Bronchial epithelial cell (primary cell): ENCODE measurements around the gene STAM2. TPM values are rescaled to one million over a fixed set of nuclear protein-coding genes. Genes with fewer than 3 reads are reported as not detected.
A peak's percentile ranks its signal among the peaks of the same experiment; 100 is the strongest.

Experiments
- DNase-seq: peaks from one replicate; pipeline ENCODE4 v3.0.0-alpha.2; 2010; ENCODE audit warnings: low read depth
- FAIRE-seq: peaks from 2 replicates; lab custom pipeline; 2011; peaks lifted over from hg19 to GRCh38; lab: Jason Lieb, UNC
- H3K27me3 ChIP-seq: 2 replicates; pipeline ENCODE4 v1.5.1; 2011; ENCODE audit warnings: low read length; ENCODE audit not compliant: control insufficient read depth, insufficient read depth
- H3K36me3 ChIP-seq: 2 replicates; pipeline ENCODE4 v1.5.1; 2011; ENCODE audit warnings: low read length; ENCODE audit not compliant: control insufficient read depth, insufficient read depth
- H3K4me3 ChIP-seq: 2 replicates; pipeline ENCODE4 v1.5.1; 2011; ENCODE audit warnings: mild to moderate bottlenecking, low read depth, low read length, control low read depth
- total RNA-seq: library from RNA; depleted of rRNA; stranded (reverse); fragments of >200 nt; gene quantifications from 2 replicates; pipeline ENCODE4 v1.2.1, GENCODE V29; 2014
- TF ChIP-seq, protein P1 (sequence below): IDR thresholded peaks from 2 replicates; pipeline ENCODE4 v1.5.1; 2011; ENCODE audit warnings: mild to moderate bottlenecking, moderate library complexity, low read length, control low read depth, inconsistent platforms; ENCODE audit not compliant: insufficient read depth, severe bottlenecking

STAM2 gene
- total RNA-seq, 1 donor from 2014 or later, result 32.1 TPM

GRCh38 chr2:152084076-152084475 lies 91.5 kb downstream of the STAM2 start:
- Histone ChIP-seq H3K27me3 (no peaks in the 10 kb centered on the region), H3K36me3 (no peaks in the 10 kb centered on the region), H3K4me3 (no peak overlapping the region)
- DNase-seq (no peak), FAIRE-seq (peak; percentile 40)
- TF ChIP-seq, protein P1, sequence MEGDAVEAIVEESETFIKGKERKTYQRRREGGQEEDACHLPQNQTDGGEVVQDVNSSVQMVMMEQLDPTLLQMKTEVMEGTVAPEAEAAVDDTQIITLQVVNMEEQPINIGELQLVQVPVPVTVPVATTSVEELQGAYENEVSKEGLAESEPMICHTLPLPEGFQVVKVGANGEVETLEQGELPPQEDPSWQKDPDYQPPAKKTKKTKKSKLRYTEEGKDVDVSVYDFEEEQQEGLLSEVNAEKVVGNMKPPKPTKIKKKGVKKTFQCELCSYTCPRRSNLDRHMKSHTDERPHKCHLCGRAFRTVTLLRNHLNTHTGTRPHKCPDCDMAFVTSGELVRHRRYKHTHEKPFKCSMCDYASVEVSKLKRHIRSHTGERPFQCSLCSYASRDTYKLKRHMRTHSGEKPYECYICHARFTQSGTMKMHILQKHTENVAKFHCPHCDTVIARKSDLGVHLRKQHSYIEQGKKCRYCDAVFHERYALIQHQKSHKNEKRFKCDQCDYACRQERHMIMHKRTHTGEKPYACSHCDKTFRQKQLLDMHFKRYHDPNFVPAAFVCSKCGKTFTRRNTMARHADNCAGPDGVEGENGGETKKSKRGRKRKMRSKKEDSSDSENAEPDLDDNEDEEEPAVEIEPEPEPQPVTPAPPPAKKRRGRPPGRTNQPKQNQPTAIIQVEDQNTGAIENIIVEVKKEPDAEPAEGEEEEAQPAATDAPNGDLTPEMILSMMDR, result no peak

- TF ChIP-seq, protein P1, result no peak
- Histone ChIP-seq H3K4me3 (no peak overlapping the region), H3K27me3 (no peaks in the 10 kb centered on the region), H3K36me3 (no peaks in the 10 kb centered on the region)
- FAIRE-seq, result no peak
- no peak for DNase-seq
Observed at GRCh38 chr2:152083202-152083875, 92.2 kb downstream of the STAM2 start.

GRCh38 chr2:152078662-152079061 lies 96.9 kb downstream of the STAM2 start:
- Histone ChIP-seq H3K4me3 (no peak overlapping the region), H3K27me3 (no peaks in the 10 kb centered on the region), H3K36me3 (no peaks in the 10 kb centered on the region)
- no peak for FAIRE-seq
- DNase-seq, result no peak
- TF ChIP-seq, protein P1, result no peak

DNA sequence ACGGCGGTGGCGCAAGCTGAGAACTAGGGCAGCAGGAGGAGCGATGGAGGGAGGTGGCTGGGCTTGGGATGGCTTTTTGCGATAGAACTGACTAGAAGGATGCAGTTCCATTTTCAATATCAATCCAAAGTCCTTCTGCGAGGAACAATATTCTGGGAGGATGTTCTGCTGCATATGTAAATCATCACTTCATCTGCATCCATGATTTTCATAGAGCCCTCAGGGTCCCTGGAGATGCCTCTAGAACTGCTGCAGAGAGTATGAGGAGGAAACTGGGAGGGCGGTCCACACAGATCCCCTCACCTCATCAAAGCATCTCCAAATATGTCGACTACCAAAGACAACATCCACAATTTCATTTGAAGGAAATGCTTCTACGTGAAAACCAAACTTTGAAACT lies 97.5 kb downstream of the STAM2 start:
- TF ChIP-seq, protein P1, result no peak
- DNase-seq, result no peak
- Histone ChIP-seq H3K4me3 (no peak overlapping the region), H3K36me3 (no peaks in the 10 kb centered on the region), H3K27me3 (no peaks in the 10 kb centered on the region)
- FAIRE-seq, result no peak

DNA sequence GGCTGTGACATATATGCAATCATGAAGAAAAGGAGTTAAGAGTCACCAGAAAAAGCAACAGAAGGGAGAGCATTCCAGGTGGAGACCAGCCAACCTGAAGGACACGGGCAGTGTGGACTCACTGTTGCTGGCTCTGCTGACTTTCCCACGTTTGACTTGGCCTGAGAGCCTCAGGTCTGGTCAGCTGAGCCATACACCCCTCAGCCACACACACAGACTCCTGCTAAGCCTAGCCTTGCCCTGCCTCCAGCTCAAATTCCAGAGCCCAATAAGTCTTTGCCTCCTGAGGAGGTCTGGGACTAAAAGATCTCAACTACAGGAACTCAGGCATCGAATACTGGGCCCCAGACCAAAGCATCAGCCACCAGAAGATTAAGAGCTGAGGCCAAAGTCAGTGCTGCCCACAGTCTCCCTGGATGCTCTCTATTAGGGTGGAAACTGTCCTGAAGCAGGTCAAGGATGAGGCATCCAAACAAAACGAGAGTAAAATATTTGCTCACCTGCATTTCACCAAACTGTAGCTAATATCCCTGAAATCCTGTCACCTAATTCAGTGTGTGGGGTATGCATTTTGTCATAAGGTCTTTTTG lies 100.0 kb downstream of the STAM2 start:
- Histone ChIP-seq H3K36me3 (no peaks in the 10 kb centered on the region), H3K27me3 (no peaks in the 10 kb centered on the region), H3K4me3 (no peak overlapping the region)
- TF ChIP-seq, protein P1, result no peak
- no peak for FAIRE-seq
- DNase-seq, result no peak

DNA sequence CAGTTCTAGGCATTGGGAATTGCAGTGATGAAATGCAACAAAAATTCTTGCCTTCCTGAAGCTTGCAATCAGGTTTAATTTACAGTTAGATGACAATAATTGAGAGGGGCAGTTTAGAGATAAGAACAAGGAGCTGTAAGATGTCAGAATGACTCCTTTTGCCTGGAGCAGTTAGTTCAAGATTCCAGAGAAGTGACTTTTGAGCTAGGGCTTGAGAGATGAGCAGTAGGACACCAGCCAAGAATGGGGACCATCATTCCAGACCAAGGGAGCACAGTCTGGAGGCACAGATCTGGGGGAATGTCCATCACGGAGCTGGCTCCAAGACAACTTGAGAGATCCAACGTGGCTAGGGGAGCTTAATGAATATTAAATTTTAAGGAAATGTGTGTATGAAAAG lies 103.6 kb downstream of the STAM2 start:
- TF ChIP-seq, protein P1, result no peak
- H3K36me3 ChIP-seq, result no peaks in the 10 kb centered on the region
- FAIRE-seq (no peak), DNase-seq (no peak)
- no peak overlapping the region for H3K4me3 ChIP-seq
- H3K27me3 ChIP-seq, result no peaks in the 10 kb centered on the region
